ENCODE data around the gene MTCL1. TPM values are rescaled to one million over a fixed set of nuclear protein-coding genes. Genes with fewer than 3 reads are reported as not detected.

Gene MTCL1
- total RNA-seq, 2 experiments from 2014 or later, result 0.40 to 0.56 TPM

GRCh38 chr18:8719192-8719591 lies 13.8 kb downstream of the MTCL1 start:
- no peaks in the 10 kb centered on the region for H3K4me1 Mint-ChIP-seq (ENCODE audit: low read depth)
- CTCF ChIA-PET, result no interaction called here
- H3K27ac Mint-ChIP-seq, result no peak overlapping the region
- H3K27me3 Mint-ChIP-seq, result peaks cover 14% of the 10 kb centered on the region
- no peaks in the 10 kb centered on the region for H3K9me3 Mint-ChIP-seq
- no peak for DNase-seq
- H3K36me3 Mint-ChIP-seq, result no peaks in the 10 kb centered on the region
- POLR2A ChIA-PET, result no interaction called here
- H3K4me3 Mint-ChIP-seq, result no peak overlapping the region
- intact Hi-C loops (cut with micrococcal nuclease), result no loop called here

GRCh38 chr18:8720141-8720540 lies 14.8 kb downstream of the MTCL1 start:
- Mint-ChIP-seq H3K4me1 (ENCODE audit: low read depth) (no peaks in the 10 kb centered on the region), H3K9me3 (no peaks in the 10 kb centered on the region), H3K27me3 (peaks cover 10% of the 10 kb centered on the region), H3K36me3 (no peaks in the 10 kb centered on the region), H3K4me3 (no peak overlapping the region), H3K27ac (no peak overlapping the region)
- ChIA-PET POLR2A (no interaction called here), CTCF (interaction anchor here (1.0 to 1.4 kb wide), 2 partner anchors 13 to 23 kb away, joined by 4 to 5 read pairs; no protein-coding TSS in a partner anchor)
- intact Hi-C loops (cut with micrococcal nuclease), result no loop called here
- no peak for DNase-seq

GRCh38 chr18:8721094-8721669 lies 15.8 kb downstream of the MTCL1 start:
- Mint-ChIP-seq H3K4me1 (ENCODE audit: low read depth) (no peaks in the 10 kb centered on the region), H3K36me3 (no peaks in the 10 kb centered on the region), H3K27ac (no peak overlapping the region), H3K27me3 (peaks cover 10% of the 10 kb centered on the region), H3K4me3 (no peak overlapping the region), H3K9me3 (no peaks in the 10 kb centered on the region)
- DNase-seq, result no peak
- intact Hi-C loops (cut with micrococcal nuclease), result no loop called here
- ChIA-PET CTCF (interaction anchor here (1.0 to 1.4 kb wide), 2 partner anchors 14 to 24 kb away, joined by 4 to 5 read pairs; no protein-coding TSS in a partner anchor), POLR2A (no interaction called here)

GRCh38 chr18:8721716-8722115 lies 16.4 kb downstream of the MTCL1 start:
- intact Hi-C loops (cut with micrococcal nuclease), result no loop called here
- no peak for DNase-seq
- ChIA-PET POLR2A (no interaction called here), CTCF (no interaction called here)
- no peaks in the 10 kb centered on the region for H3K4me1 Mint-ChIP-seq (ENCODE audit: low read depth)
- H3K36me3 Mint-ChIP-seq, result no peaks in the 10 kb centered on the region
- no peaks in the 10 kb centered on the region for H3K9me3 Mint-ChIP-seq
- peaks cover 10% of the 10 kb centered on the region for H3K27me3 Mint-ChIP-seq
- H3K4me3 Mint-ChIP-seq, result no peak overlapping the region
- H3K27ac Mint-ChIP-seq, result no peak overlapping the region

GRCh38 chr18:8722946-8723820 lies 17.8 kb downstream of the MTCL1 start:
- ChIA-PET CTCF (interaction anchor here (0.6 kb wide), 1 partner anchor 264 kb away, joined by 3 read pairs; no protein-coding TSS in a partner anchor), POLR2A (no interaction called here)
- H3K27me3 Mint-ChIP-seq, result no peaks in the 10 kb centered on the region
- H3K36me3 Mint-ChIP-seq, result no peaks in the 10 kb centered on the region
- peaks cover 1% of the 10 kb centered on the region for H3K4me1 Mint-ChIP-seq (ENCODE audit: low read depth)
- no peaks in the 10 kb centered on the region for H3K9me3 Mint-ChIP-seq
- H3K4me3 Mint-ChIP-seq, result no peak overlapping the region
- H3K27ac Mint-ChIP-seq, result no peak overlapping the region
- no peak for DNase-seq
- intact Hi-C loops (cut with micrococcal nuclease), result no loop called here

- no peaks in the 10 kb centered on the region for H3K36me3 Mint-ChIP-seq
- ChIA-PET POLR2A (no interaction called here), CTCF (no interaction called here)
- no peaks in the 10 kb centered on the region for H3K27me3 Mint-ChIP-seq
- no peak overlapping the region for H3K27ac Mint-ChIP-seq
- no peaks in the 10 kb centered on the region for H3K9me3 Mint-ChIP-seq
- no peak overlapping the region for H3K4me3 Mint-ChIP-seq
- DNase-seq, result no peak
- peaks cover 4% of the 10 kb centered on the region for H3K4me1 Mint-ChIP-seq (ENCODE audit: low read depth)
- intact Hi-C loops (cut with micrococcal nuclease), result no loop called here
Measured at GRCh38 chr18:8724452-8724851, 19.1 kb downstream of the MTCL1 start.

- DNase-seq, result no peak
- CTCF ChIA-PET, result no interaction called here
- Mint-ChIP-seq H3K36me3 (no peaks in the 10 kb centered on the region), H3K27me3 (no peaks in the 10 kb centered on the region), H3K9me3 (no peaks in the 10 kb centered on the region), H3K4me1 (ENCODE audit: low read depth) (peaks cover 4% of the 10 kb centered on the region), H3K27ac (no peak overlapping the region), H3K4me3 (no peak overlapping the region)
- intact Hi-C loops (cut with micrococcal nuclease), result no loop called here
- POLR2A ChIA-PET, result no interaction called here
Measured at GRCh38 chr18:8726281-8726680, 20.9 kb downstream of the MTCL1 start.

GRCh38 chr18:8726963-8727705 lies 21.8 kb downstream of the MTCL1 start:
- no peaks in the 10 kb centered on the region for H3K27me3 Mint-ChIP-seq
- H3K9me3 Mint-ChIP-seq, result no peaks in the 10 kb centered on the region
- no peaks in the 10 kb centered on the region for H3K36me3 Mint-ChIP-seq
- ChIA-PET POLR2A (no interaction called here), CTCF (no interaction called here)
- DNase-seq, result no peak
- intact Hi-C loops (cut with micrococcal nuclease), result no loop called here
- peaks cover 4% of the 10 kb centered on the region for H3K4me1 Mint-ChIP-seq (ENCODE audit: low read depth)
- no peak overlapping the region for H3K4me3 Mint-ChIP-seq
- no peak overlapping the region for H3K27ac Mint-ChIP-seq

GRCh38 chr18:8730080-8730827 lies 24.9 kb downstream of the MTCL1 start:
- intact Hi-C loops (cut with micrococcal nuclease), result no loop called here
- Mint-ChIP-seq H3K4me3 (no peak overlapping the region), H3K9me3 (no peaks in the 10 kb centered on the region), H3K27me3 (peaks cover 9% of the 10 kb centered on the region), H3K36me3 (no peaks in the 10 kb centered on the region), H3K27ac (no peak overlapping the region), H3K4me1 (ENCODE audit: low read depth) (peaks cover 4% of the 10 kb centered on the region)
- ChIA-PET CTCF (no interaction called here), POLR2A (no interaction called here)
- DNase-seq, result no peak

GRCh38 chr18:8732442-8733360 lies 27.3 kb downstream of the MTCL1 start:
- POLR2A ChIA-PET, result no interaction called here
- no peak overlapping the region for H3K27ac Mint-ChIP-seq
- H3K9me3 Mint-ChIP-seq, result no peaks in the 10 kb centered on the region
- intact Hi-C loops (cut with micrococcal nuclease), result no loop called here
- no peak overlapping the region for H3K4me3 Mint-ChIP-seq
- CTCF ChIA-PET, result no interaction called here
- H3K4me1 Mint-ChIP-seq (ENCODE audit: low read depth), result peaks cover 4% of the 10 kb centered on the region
- peaks cover 17% of the 10 kb centered on the region for H3K27me3 Mint-ChIP-seq
- no peak for DNase-seq
- no peaks in the 10 kb centered on the region for H3K36me3 Mint-ChIP-seq

GRCh38 chr18:8734496-8734895 lies 29.1 kb downstream of the MTCL1 start:
- no peaks in the 10 kb centered on the region for H3K4me1 Mint-ChIP-seq (ENCODE audit: low read depth)
- POLR2A ChIA-PET, result no interaction called here
- H3K27me3 Mint-ChIP-seq, result peaks cover 17% of the 10 kb centered on the region

More at GRCh38 chr18:8734496-8734895, 29.1 kb downstream of the MTCL1 start:
- CTCF ChIA-PET, result no interaction called here
- no peak overlapping the region for H3K27ac Mint-ChIP-seq
- no peaks in the 10 kb centered on the region for H3K36me3 Mint-ChIP-seq
- intact Hi-C loops (cut with micrococcal nuclease), result no loop called here
- H3K9me3 Mint-ChIP-seq, result no peaks in the 10 kb centered on the region
- DNase-seq, result no peak
- H3K4me3 Mint-ChIP-seq, result no peak overlapping the region

All from activated CD4-positive, alpha-beta memory T cell treated with anti-CD3 and anti-CD28 coated beads for 36 hours (primary cell).